Brain microvascular endothelial cell (primary cell): Measurements from ENCODE around the gene USP7.

Experiments
- DNase-seq: peaks from one replicate; pipeline ENCODE4 v3.0.0-alpha.2; 2020
- H3K27ac ChIP-seq: fragments of 250-450 bp; sonication (Bioruptor Pico); 2 replicates; pipeline ENCODE4 v1.5.1; 2020; ENCODE audit warnings: mild to moderate bottlenecking, moderate library complexity
- H3K27me3 ChIP-seq: fragments of 250-450 bp; sonication (Bioruptor Pico); replicated peaks from 2 replicates; pipeline ENCODE4 v1.5.1; 2020; ENCODE audit warnings: mild to moderate bottlenecking
- H3K36me3 ChIP-seq: fragments of 250-450 bp; sonication (Bioruptor Pico); replicated peaks from 2 replicates; pipeline ENCODE4 v1.5.1; 2020; ENCODE audit warnings: mild to moderate bottlenecking
- H3K4me3 ChIP-seq: 2 replicates; pipeline ENCODE4 v1.5.1; 2011; ENCODE audit warnings: low read depth, mild to moderate bottlenecking, control low read depth, low read length, moderate library complexity
- CTCF ChIP-seq: IDR thresholded peaks from 2 replicates; pipeline ENCODE4 v1.5.1; 2011; ENCODE audit warnings: low read depth, mild to moderate bottlenecking, moderate library complexity, low read length, control low read depth, inconsistent platforms; ENCODE audit errors: missing control alignments
- in situ Hi-C: cut with HindIII; loops from 2 replicates; pipeline ENCODE4 v1.10.0; 2017; ENCODE audit warnings: low sequenced_read_pairs, low pct_ligation_motif_present

Gene USP7

GRCh38 chr16:8859913-8860881, 103.5 kb downstream of the USP7 start:
- Histone ChIP-seq H3K27ac (no peak overlapping the region), H3K27me3 (no peaks in the 10 kb centered on the region), H3K36me3 (peaks cover 16% of the 10 kb centered on the region), H3K4me3 (no peak overlapping the region)
- in situ Hi-C loops, result no loop called here
- DNase-seq, result peak; percentile 40
- TF ChIP-seq CTCF, result no peak

- in situ Hi-C loops, result no loop called here
- Histone ChIP-seq H3K36me3 (peaks cover 23% of the 10 kb centered on the region), H3K27me3 (no peaks in the 10 kb centered on the region), H3K27ac (no peak overlapping the region), H3K4me3 (no peak overlapping the region)
- TF ChIP-seq CTCF, result no peak
- DNase-seq, result no peak
Measured at GRCh38 chr16:8858994-8859912, 104.5 kb downstream of the USP7 start.

GRCh38 chr16:8855972-8856371, 107.7 kb downstream of the USP7 start:
- no peak for DNase-seq
- H3K27ac ChIP-seq, result no peak overlapping the region
- H3K36me3 ChIP-seq, result peaks cover 43% of the 10 kb centered on the region
- no peaks in the 10 kb centered on the region for H3K27me3 ChIP-seq
- TF ChIP-seq CTCF, result no peak
- in situ Hi-C loops, result no loop called here
- H3K4me3 ChIP-seq, result no peak overlapping the region

GRCh38 chr16:8855051-8855786, 108.5 kb downstream of the USP7 start:
- H3K27me3 ChIP-seq, result no peaks in the 10 kb centered on the region
- H3K36me3 ChIP-seq, result peaks cover 50% of the 10 kb centered on the region
- no peak for DNase-seq
- no peak overlapping the region for H3K4me3 ChIP-seq
- in situ Hi-C loops, result no loop called here
- TF ChIP-seq CTCF, result peak; percentile 33
- no peak overlapping the region for H3K27ac ChIP-seq

DNA sequence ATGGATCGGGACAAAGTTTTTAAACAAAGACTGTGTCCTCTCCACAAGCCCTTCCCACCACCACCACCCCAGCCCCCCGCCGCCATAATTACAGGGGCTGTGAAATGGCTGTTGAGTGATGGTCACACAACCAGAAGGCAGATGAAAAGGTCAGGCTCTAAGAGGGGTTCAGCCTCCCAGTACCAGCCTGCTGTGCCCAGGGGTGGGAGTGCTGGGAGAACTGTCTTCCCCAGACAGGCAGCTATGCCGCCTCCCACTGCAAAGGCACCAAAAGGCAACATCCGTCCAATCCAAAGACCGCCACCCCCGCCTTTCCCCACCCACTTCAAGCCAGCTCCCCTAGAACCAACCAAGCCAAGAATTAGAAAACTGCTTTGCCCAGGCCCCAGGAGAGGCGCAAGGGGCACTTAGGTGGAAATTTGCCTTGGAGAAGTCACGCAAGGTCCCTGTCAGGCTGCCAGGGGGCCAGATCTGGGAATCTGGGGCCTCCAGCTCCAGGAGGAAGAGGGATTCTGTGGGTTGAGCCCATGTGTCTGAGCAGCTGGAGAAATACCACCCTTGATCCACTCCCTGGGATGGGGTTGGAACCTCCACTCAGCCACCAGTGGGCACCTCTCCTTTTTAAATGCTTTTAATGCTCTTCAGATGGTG, 109.3 kb downstream of the USP7 start:
- in situ Hi-C loops, result no loop called here
- H3K36me3 ChIP-seq, result peaks cover 58% of the 10 kb centered on the region
- TF ChIP-seq CTCF, result no peak
- H3K4me3 ChIP-seq, result no peak overlapping the region
- DNase-seq, result no peak
- H3K27ac ChIP-seq, result no peak overlapping the region
- no peaks in the 10 kb centered on the region for H3K27me3 ChIP-seq
